ENCODE results near the gene URB1. TPM values are rescaled to one million over a fixed set of nuclear protein-coding genes. Genes with fewer than 3 reads are reported as not detected.
A peak's percentile ranks its signal among the peaks of the same experiment; 100 is the strongest.

The URB1 gene
- total and polyA plus RNA-seq, 12 donors = 4.0 to 17.7 (median 12.6) TPM

GRCh38 chr21:32359719-32360260, 33.0 kb downstream of the URB1 start:
- peak in 4 of 9 donors; percentile 23 to 38 (median 24) for TF ChIP-seq CTCF (IDR thresholded peaks at IDR 0.05)
- 76% methylated on average over 7 of the region's 7 CpGs for WGBS, 2 donors
- DNase-seq = no peak
- Histone ChIP-seq H3K36me3 (peaks cover 0 to 100% (median 72%) of the 10 kb centered on the region in 9 donors), H3K27me3 (no peaks in the 10 kb centered on the region), H3K27ac (peak overlapping the region in 1 of 10 donors; percentile 25), H3K4me1 (peaks cover 0 to 32% (median 10%) of the 10 kb centered on the region in 9 donors), H3K4me3 (no peak overlapping the region), H3K9me3 (no peaks in the 10 kb centered on the region)
- peak in 1 of 8 donors; percentile 12 for ATAC-seq
- intact Hi-C loops (cut with DNase I) = loop anchor here in 2 of 10 donors (5.0 kb wide), 2 partner anchors 32 to 47 kb away; no protein-coding TSS in a partner anchor

GRCh38 chr21:32356874-32357395, 35.9 kb downstream of the URB1 start:
- intact Hi-C loops (cut with DNase I) = no loop called here
- 50 to 66% methylated on average over 1 of the region's 1 CpG for WGBS, 2 donors
- no peaks in the 10 kb centered on the region for H3K9me3 ChIP-seq
- ATAC-seq (peak in 6 of 8 donors; percentile 34 to 86 (median 56)), DNase-seq (no peak)
- peak overlapping the region in 8 of 10 donors; percentile 1 to 76 (median 48) for H3K27ac ChIP-seq
- H3K27me3 ChIP-seq = no peaks in the 10 kb centered on the region
- TF ChIP-seq CTCF (IDR thresholded peaks at IDR 0.05) = no peak
- H3K4me3 ChIP-seq = no peak overlapping the region
- H3K4me1 ChIP-seq = peaks cover 0 to 19% (median 8%) of the 10 kb centered on the region in 9 donors
- H3K36me3 ChIP-seq = peaks cover 0 to 100% (median 83%) of the 10 kb centered on the region in 9 donors

- WGBS, 2 donors = 95 to 96% methylated on average over 8 of the region's 8 CpGs
- intact Hi-C loops (cut with DNase I) = no loop called here
- ATAC-seq (no peak), DNase-seq (no peak)
- no peak overlapping the region for H3K4me3 ChIP-seq
- H3K27me3 ChIP-seq = no peaks in the 10 kb centered on the region
- TF ChIP-seq CTCF (IDR thresholded peaks at IDR 0.05) = no peak
- H3K36me3 ChIP-seq = peaks cover 0 to 100% (median 75%) of the 10 kb centered on the region in 9 donors
- peak overlapping the region in 1 of 10 donors; percentile 28 for H3K27ac ChIP-seq
- peaks cover 0 to 17% (median 8%) of the 10 kb centered on the region in 9 donors for H3K4me1 ChIP-seq
- no peaks in the 10 kb centered on the region for H3K9me3 ChIP-seq
These were observed 39.7 kb downstream of the URB1 start for GRCh38 chr21:32353002-32353711.

GRCh38 chr21:32352526-32352925, 40.3 kb downstream of the URB1 start:
- TF ChIP-seq CTCF (IDR thresholded peaks at IDR 0.05) = no peak
- Histone ChIP-seq H3K27me3 (no peaks in the 10 kb centered on the region), H3K4me1 (peaks cover 0 to 17% (median 8%) of the 10 kb centered on the region in 9 donors), H3K4me3 (no peak overlapping the region), H3K36me3 (peaks cover 0 to 100% (median 75%) of the 10 kb centered on the region in 9 donors), H3K9me3 (no peaks in the 10 kb centered on the region), H3K27ac (peak overlapping the region in 1 of 10 donors; percentile 28)
- peak in 1 of 8 donors; percentile 37 for ATAC-seq
- 64 to 66% methylated on average over 7 of the region's 7 CpGs for WGBS, 2 donors
- no peak for DNase-seq
- intact Hi-C loops (cut with DNase I) = no loop called here
